B cell (primary cell): ENCODE measurements around the gene BTBD6. TPM values are rescaled to one million over a fixed set of nuclear protein-coding genes. Genes with fewer than 3 reads are reported as not detected.

ENCODE experiments used
- ATAC-seq: fragments of 200-7000 bp; cut with Tn5 transposase; one replicate; pipeline ENCODE4 v1.10.0; 2021; ENCODE audit warnings: low read depth, mild to moderate bottlenecking, moderate number of reproducible peaks, moderate library complexity
- CTCF ChIA-PET: fragments of 350-600 bp; sonication (Branson Sonifier 250); formaldehyde crosslinking; loops from one replicate; lab custom pipeline; 2021; ENCODE audit warnings: antibody characterized with exemption, inconsistent platforms; lab: Charles Lee
- POLR2A ChIA-PET: fragments of 350-600 bp; sonication (Branson Sonifier 250); formaldehyde crosslinking; loops from one replicate; lab custom pipeline; 2021; ENCODE audit warnings: antibody characterized with exemption; lab: Charles Lee
- DNase-seq: peaks from one replicate; pipeline ENCODE4 v3.0.0; 2013
- H2AFZ ChIP-seq: 2 replicates; pipeline ENCODE4 v1.6.1; 2012; ENCODE audit warnings: mild to moderate bottlenecking, low read depth, low read length; ENCODE audit not compliant: insufficient read depth, poor library complexity, severe bottlenecking
- H3K27ac ChIP-seq, 2 donors: 1 replicate in 1 of 2; 2 replicates in 1 of 2; pipeline ENCODE4 v1.5.1; 2012 to 2013; ENCODE audit warnings: low read length in 2 of 2, mild to moderate bottlenecking in 2 of 2, moderate library complexity in 1 of 2
- H3K27me3 ChIP-seq, 4 experiments: fragments of 200-600 bp in 1 of 4; sonication (generic) in 1 of 4; replicated peaks in 1 of 4; 1 replicate in 2 of 4; 2 replicates in 2 of 4; pipeline versions ENCODE4 v1.6.1 to v1.7.0; 2013 to 2016; ENCODE audit warnings: low read length in 3 of 4, mild to moderate bottlenecking in 2 of 4, mixed read lengths in 1 of 4, moderate library complexity in 1 of 4; ENCODE audit not compliant: insufficient read depth in 4 of 4, control insufficient read depth in 3 of 4; ENCODE audit errors: control extremely low read depth in 1 of 4
- H3K36me3 ChIP-seq, 2 experiments: replicated peaks in 1 of 2; 1 replicate in 1 of 2; 2 replicates in 1 of 2; pipeline versions ENCODE4 v1.6.1 to v1.7.1; 2013; ENCODE audit warnings: low read length in 1 of 2; ENCODE audit not compliant: insufficient read depth in 2 of 2, control insufficient read depth in 1 of 2; ENCODE audit errors: control extremely low read depth in 1 of 2, extremely low read depth in 1 of 2
- H3K4me1 ChIP-seq, 2 donors: fragments of 200-600 bp in 1 of 2; sonication (generic) in 1 of 2; 1 replicate in 1 of 2; 2 replicates in 1 of 2; pipeline versions ENCODE4 v1.5.1 to v1.6.1; 2013 to 2017; ENCODE audit warnings: low read length in 2 of 2; ENCODE audit not compliant: control insufficient read depth in 2 of 2, insufficient read depth in 2 of 2
- H3K4me2 ChIP-seq: replicated peaks from 2 replicates; pipeline ENCODE3; 2012; ENCODE audit warnings: mild to moderate bottlenecking, low read depth, low read length; ENCODE audit not compliant: poor library complexity, severe bottlenecking
- H3K4me3 ChIP-seq, 5 experiments: fragments of 200-600 bp in 1 of 5; sonication (generic) in 1 of 5; 1 replicate in 3 of 5; 2 replicates in 2 of 5; pipeline versions ENCODE4 v1.5.1 to v1.7.0; 2011 to 2016; ENCODE audit warnings: low read length in 4 of 5, mild to moderate bottlenecking in 4 of 5, low read depth in 2 of 5, control low read depth in 1 of 5, moderate library complexity in 1 of 5; ENCODE audit not compliant: insufficient read depth in 1 of 5; ENCODE audit errors: control extremely low read depth in 1 of 5, extremely low read depth in 1 of 5
- H3K79me2 ChIP-seq: fragments of 200-600 bp; sonication (generic); one replicate; pipeline ENCODE4 v1.6.0; 2016; ENCODE audit warnings: low read length; ENCODE audit not compliant: control insufficient read depth, insufficient read depth
- H3K9ac ChIP-seq: fragments of 200-600 bp; sonication (generic); 2 replicates; pipeline ENCODE4 v1.6.1; 2017; ENCODE audit warnings: mild to moderate bottlenecking, low read length, moderate library complexity
- H3K9me3 ChIP-seq, 3 donors: one replicate each; pipeline versions ENCODE4 v1.6.1 to v1.7.1; 2013; ENCODE audit warnings: low read length in 2 of 3; ENCODE audit not compliant: control insufficient read depth in 2 of 3, insufficient read depth in 1 of 3; ENCODE audit errors: control extremely low read depth in 1 of 3
- H4K20me1 ChIP-seq: 2 replicates; pipeline ENCODE4 v1.6.0; 2012; ENCODE audit warnings: mild to moderate bottlenecking, low read length; ENCODE audit not compliant: insufficient read depth, control insufficient read depth, poor library complexity, severe bottlenecking
- H3K27ac Mint-ChIP-seq: one replicate; pipeline ENCODE4 v1.8.0; 2021; ENCODE audit warnings: mixed read lengths
- H3K27me3 Mint-ChIP-seq: one replicate; pipeline ENCODE4 v1.8.0; 2021; ENCODE audit warnings: mixed read lengths
- H3K4me1 Mint-ChIP-seq: one replicate; pipeline ENCODE4 v1.8.0; 2021; ENCODE audit warnings: mixed read lengths
- H3K4me3 Mint-ChIP-seq: one replicate; pipeline ENCODE4 v1.8.0; 2021; ENCODE audit warnings: mixed read lengths
- H3K9me3 Mint-ChIP-seq: one replicate; pipeline ENCODE4 v1.8.0; 2022; ENCODE audit warnings: mixed read lengths; ENCODE audit not compliant: insufficient read depth
- EZH2 ChIP-seq: IDR thresholded peaks from 2 replicates; pipeline ENCODE4 v1.6.1; 2012; ENCODE audit warnings: borderline replicate concordance, low read depth, mild to moderate bottlenecking, moderate library complexity, low read length; ENCODE audit not compliant: insufficient read depth, poor library complexity, severe bottlenecking
- WGBS: methylation state at CpG from one replicate; pipeline ENCODE4 v1.1.5; 2013; ENCODE audit warnings: missing lambda C conversion rate; ENCODE audit not compliant: insufficient coverage; 5-methylcytosine and 5-hydroxymethylcytosine counted together
- intact Hi-C: fragments of 100-400 bp; cut with micrococcal nuclease; formaldehyde crosslinking; loops from one replicate; pipeline ENCODE4 v1.10.0; 2022
- polyA plus RNA-seq: library from polyadenylated mRNA; depleted of rRNA; stranded (reverse); fragments of >200 nt; gene quantifications from 2 replicates; pipeline ENCODE4 v1.2.3, GENCODE V29; 2012
- total RNA-seq, 2 donors: library from RNA; stranded (reverse); fragments of 120-200 nt in 1 of 2; gene quantifications; 1 replicate in 1 of 2; 2 replicates in 1 of 2; pipeline versions ENCODE4 v1.2.3 to v1.2.4, GENCODE V29; 2013 to 2022
- TF ChIP-seq, protein P1 (sequence below): fragments of 200-600 bp; IDR thresholded peaks from one replicate; pipeline ENCODE4 v1.8.0; 2022; ENCODE audit warnings: antibody characterized with exemption, mild to moderate bottlenecking

BTBD6 gene
- total and polyA plus RNA-seq, 2 donors (not counting 1 experiment from before 2014, with no cell fraction given), result 33.4 to 36.1 TPM

DNA sequence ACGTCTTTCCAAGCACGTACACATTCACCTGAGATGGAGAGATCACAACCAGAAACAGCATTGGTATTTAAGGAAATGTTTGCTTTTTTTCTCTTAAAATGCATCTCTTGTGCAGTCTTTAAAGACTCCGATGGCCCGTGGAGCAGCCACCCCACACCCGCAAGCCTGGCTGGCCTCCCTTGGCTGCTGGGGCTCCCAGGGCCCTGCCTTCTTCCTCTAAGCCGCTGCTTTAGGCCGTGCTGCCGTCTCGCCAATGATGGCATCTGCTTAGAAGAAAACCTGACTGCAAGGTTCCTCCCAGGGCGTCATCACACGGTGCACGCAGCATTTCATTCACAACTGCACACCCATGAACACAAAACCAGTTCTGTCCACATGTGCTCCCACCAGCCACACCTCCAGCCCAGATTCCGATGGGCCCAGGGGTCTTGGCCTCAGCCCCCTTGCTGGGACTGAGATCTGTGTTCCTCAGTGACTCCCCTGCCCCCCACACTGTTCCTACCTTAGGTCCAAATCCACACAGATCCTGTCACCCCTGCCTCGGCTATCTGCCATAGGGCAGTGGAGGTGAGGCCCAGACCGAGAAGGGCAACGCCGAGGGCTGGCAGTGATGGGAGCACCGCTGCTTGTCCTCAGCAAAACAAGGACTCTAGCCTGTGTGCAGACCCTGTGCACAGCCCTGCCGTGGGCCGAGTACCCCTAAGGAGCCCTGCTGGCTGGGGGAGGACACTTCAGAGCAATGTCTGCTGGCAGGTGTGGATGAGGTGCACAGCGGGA is 4.4 kb downstream of the BTBD6 start:
- ChIA-PET POLR2A (no interaction called here), CTCF (no interaction called here)
- intact Hi-C loops, result no loop called here
- H3K9me3 ChIP-seq, result no peaks in the 10 kb centered on the region
- WGBS, result 85% methylated on average over 19 of the region's 21 CpGs
- no peaks in the 10 kb centered on the region for H3K27me3 Mint-ChIP-seq
- H3K4me1 ChIP-seq, result peaks cover 8 to 18% of the 10 kb centered on the region in 2 donors
- no peaks in the 10 kb centered on the region for H3K27me3 ChIP-seq
- no peak overlapping the region for H3K4me2 ChIP-seq
- no peak overlapping the region for H3K4me3 Mint-ChIP-seq
- H3K27ac ChIP-seq, result no peak overlapping the region
- ATAC-seq (no peak), DNase-seq (no peak)
- no peak overlapping the region for H2AFZ ChIP-seq
- H3K4me3 ChIP-seq, result no peak overlapping the region
- H3K4me1 Mint-ChIP-seq, result peaks cover 25% of the 10 kb centered on the region
- no peaks in the 10 kb centered on the region for H3K9me3 Mint-ChIP-seq
- H4K20me1 ChIP-seq, result peaks cover 14% of the 10 kb centered on the region
- no peak overlapping the region for H3K27ac Mint-ChIP-seq
- TF ChIP-seq EZH2, result no peak
- TF ChIP-seq, protein P1, sequence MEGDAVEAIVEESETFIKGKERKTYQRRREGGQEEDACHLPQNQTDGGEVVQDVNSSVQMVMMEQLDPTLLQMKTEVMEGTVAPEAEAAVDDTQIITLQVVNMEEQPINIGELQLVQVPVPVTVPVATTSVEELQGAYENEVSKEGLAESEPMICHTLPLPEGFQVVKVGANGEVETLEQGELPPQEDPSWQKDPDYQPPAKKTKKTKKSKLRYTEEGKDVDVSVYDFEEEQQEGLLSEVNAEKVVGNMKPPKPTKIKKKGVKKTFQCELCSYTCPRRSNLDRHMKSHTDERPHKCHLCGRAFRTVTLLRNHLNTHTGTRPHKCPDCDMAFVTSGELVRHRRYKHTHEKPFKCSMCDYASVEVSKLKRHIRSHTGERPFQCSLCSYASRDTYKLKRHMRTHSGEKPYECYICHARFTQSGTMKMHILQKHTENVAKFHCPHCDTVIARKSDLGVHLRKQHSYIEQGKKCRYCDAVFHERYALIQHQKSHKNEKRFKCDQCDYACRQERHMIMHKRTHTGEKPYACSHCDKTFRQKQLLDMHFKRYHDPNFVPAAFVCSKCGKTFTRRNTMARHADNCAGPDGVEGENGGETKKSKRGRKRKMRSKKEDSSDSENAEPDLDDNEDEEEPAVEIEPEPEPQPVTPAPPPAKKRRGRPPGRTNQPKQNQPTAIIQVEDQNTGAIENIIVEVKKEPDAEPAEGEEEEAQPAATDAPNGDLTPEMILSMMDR, result no peak
- H3K9ac ChIP-seq, result no peak overlapping the region
- peaks cover 17% of the 10 kb centered on the region for H3K79me2 ChIP-seq
- H3K36me3 ChIP-seq, result peaks cover 0 to 11% of the 10 kb centered on the region in 2 experiments

DNA sequence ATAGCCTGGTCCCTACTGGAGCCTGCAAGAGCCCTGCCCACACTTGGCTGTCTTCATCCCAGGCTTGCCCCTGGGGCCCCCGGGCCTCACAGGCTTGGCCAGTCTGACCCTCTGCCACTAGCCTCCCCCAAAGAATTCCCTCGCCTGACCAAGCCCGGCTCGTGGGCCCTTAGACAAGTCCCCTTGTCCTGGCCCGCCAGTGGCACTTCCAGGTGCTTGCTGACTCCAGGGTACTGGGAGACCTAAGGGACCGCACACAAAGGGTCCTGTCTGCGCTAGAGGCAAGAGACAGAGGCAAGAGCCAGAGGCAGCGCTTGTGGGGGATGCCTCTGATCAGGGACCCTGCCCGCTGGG is 5.0 kb downstream of the BTBD6 start:
- Mint-ChIP-seq H3K4me3 (no peak overlapping the region), H3K4me1 (peaks cover 22% of the 10 kb centered on the region), H3K9me3 (no peaks in the 10 kb centered on the region), H3K27ac (peak overlapping the region; percentile 50), H3K27me3 (no peaks in the 10 kb centered on the region)
- DNase-seq (no peak), ATAC-seq (no peak)
- CTCF ChIA-PET, result no interaction called here
- Histone ChIP-seq H3K4me1 (peaks cover 5 to 14% of the 10 kb centered on the region in 2 donors), H3K4me3 (no peak overlapping the region), H3K36me3 (peaks cover 0 to 11% of the 10 kb centered on the region in 2 experiments), H3K79me2 (peaks cover 17% of the 10 kb centered on the region), H3K9ac (no peak overlapping the region), H3K27ac (no peak overlapping the region), H2AFZ (no peak overlapping the region), H3K27me3 (no peaks in the 10 kb centered on the region), H3K4me2 (no peak overlapping the region), H3K9me3 (no peaks in the 10 kb centered on the region), H4K20me1 (peaks cover 10% of the 10 kb centered on the region)
- WGBS, result 97% methylated on average over 8 of the region's 9 CpGs
- POLR2A ChIA-PET, result no interaction called here
- intact Hi-C loops, result no loop called here
- TF ChIP-seq, protein P1, result no peak
- no peak for TF ChIP-seq EZH2
